K562 (cell line): ENCODE results near the gene CPT1A. TPM values are rescaled to one million over a fixed set of nuclear protein-coding genes. Genes with fewer than 3 reads are reported as not detected.

Experiments used
- ATAC-seq: fragments of 200-7000 bp; cut with Tn5 transposase; 3 replicates; pipeline ENCODE4 v1.9.1; 2020; ENCODE audit warnings: moderate library complexity
- BruUV-seq: library from RNA; stranded (reverse); fragments of 400-500 nt; replicated peaks from 2 replicates; lab custom pipeline; 2021; lab: Mats Ljungman, UMichigan
- CTCF ChIA-PET: fragments of 300-600 bp; formaldehyde crosslinking; extraction: SDS; loops from one replicate; lab custom pipeline; 2021; ENCODE audit warnings: low intra/inter-chr PET ratio; lab: Yijun Ruan, JAX
- POLR2A ChIA-PET: fragments of 300-600, 350-650 bp; sonication (Branson Sonifier 250); formaldehyde crosslinking; extraction: SDS; loops from one replicate; lab custom pipeline; 2021; ENCODE audit warnings: antibody characterized with exemption, inconsistent platforms; lab: Yijun Ruan, JAX
- DNase-seq, 4 experiments: peaks; one replicate each; pipeline versions ENCODE4 v3.0.0 to v3.0.0-alpha.2; 2011 to 2018; ENCODE audit warnings: low spot score in 3 of 4, mixed read lengths in 3 of 4; ENCODE audit errors: extremely low read depth in 1 of 4
- FAIRE-seq: peaks from 2 replicates; lab custom pipeline; 2011; peaks lifted over from hg19 to GRCh38; lab: Jason Lieb, UNC
- H2AFZ ChIP-seq: 2 replicates; pipeline ENCODE4 v1.6.0; 2011; ENCODE audit warnings: low read depth, low read length, control low read depth, inconsistent platforms
- H3K27ac ChIP-seq: fragments of 200-600 bp; 3 replicates; pipeline ENCODE4 v1.8.0; 2011; ENCODE audit warnings: low read depth, mild to moderate bottlenecking, control low read depth, inconsistent platforms, low read length, moderate library complexity, mixed read lengths; ENCODE audit errors: extremely low read depth
- H3K27me3 ChIP-seq, 2 experiments: fragments of 300-600 bp in 1 of 2; 2 replicates in 1 of 2; 3 replicates in 1 of 2; pipeline versions ENCODE4 v1.6.0 to v1.8.0; 2011; ENCODE audit warnings: inconsistent platforms in 2 of 2, low read length in 2 of 2, mild to moderate bottlenecking in 1 of 2, mixed read lengths in 1 of 2, moderate library complexity in 1 of 2; ENCODE audit not compliant: control insufficient read depth in 2 of 2, insufficient read depth in 2 of 2
- H3K36me3 ChIP-seq: fragments of 300-600 bp; 3 replicates; pipeline ENCODE4 v1.8.0; 2011; ENCODE audit warnings: mild to moderate bottlenecking, low read length, inconsistent platforms; ENCODE audit not compliant: control insufficient read depth, insufficient read depth
- H3K4me1 ChIP-seq, 2 experiments: fragments of 200-600 bp in 1 of 2; replicated peaks in 1 of 2; 2 replicates in 1 of 2; 3 replicates in 1 of 2; pipeline versions ENCODE4 v1.5.1 to v1.8.0; 2011; ENCODE audit warnings: inconsistent platforms in 2 of 2, low read length in 2 of 2, mild to moderate bottlenecking in 1 of 2, mixed read lengths in 1 of 2, moderate library complexity in 1 of 2; ENCODE audit not compliant: control insufficient read depth in 2 of 2, insufficient read depth in 2 of 2
- H3K4me2 ChIP-seq: 2 replicates; pipeline ENCODE4 v1.6.1; 2011; ENCODE audit warnings: low read length, control low read depth, inconsistent platforms, mixed read lengths; ENCODE audit not compliant: insufficient read depth
- H3K4me3 ChIP-seq: fragments of 200-600 bp; sonication (generic), shearing (Covaris generic); 2 replicates; pipeline ENCODE4 v1.5.1; 2016; ENCODE audit warnings: control low read depth, inconsistent platforms
- H3K79me2 ChIP-seq: fragments of 200-600 bp; 3 replicates; pipeline ENCODE4 v1.8.0; 2011; ENCODE audit warnings: low read length, inconsistent platforms; ENCODE audit not compliant: control insufficient read depth, insufficient read depth
- H3K9ac ChIP-seq, 2 experiments: 2 replicates each; pipeline versions ENCODE4 v1.6.0 to v1.6.1; 2011; ENCODE audit warnings: low read depth in 2 of 2, low read length in 2 of 2, control low read depth in 1 of 2, inconsistent platforms in 1 of 2, mild to moderate bottlenecking in 1 of 2, mixed read lengths in 1 of 2; ENCODE audit not compliant: insufficient read depth in 1 of 2
- H3K9me1 ChIP-seq: one replicate; pipeline ENCODE4 v1.6.0; 2011; ENCODE audit warnings: inconsistent platforms, mild to moderate bottlenecking, low read length, moderate library complexity; ENCODE audit not compliant: control insufficient read depth, insufficient read depth
- H3K9me3 ChIP-seq: replicated peaks from 2 replicates; pipeline ENCODE4 v1.5.1; 2011; ENCODE audit warnings: low read depth, low read length, inconsistent platforms; ENCODE audit not compliant: control insufficient read depth, insufficient read depth
- H4K20me1 ChIP-seq: replicated peaks from 2 replicates; pipeline ENCODE4 v1.6.1; 2011; ENCODE audit warnings: low read length, inconsistent platforms, mixed read lengths; ENCODE audit not compliant: control insufficient read depth, insufficient read depth
- DACH1 ChIP-seq: fragments of 450-650 bp; IDR thresholded peaks from 2 replicates; pipeline ENCODE4 v1.6.1; 2018; ENCODE audit not compliant: partially characterized antibody
- GABPB1 ChIP-seq: sonication (generic); formaldehyde crosslinking; IDR thresholded peaks from 2 replicates; pipeline ENCODE4 v1.8.0; 2022; ENCODE audit warnings: mild to moderate bottlenecking, missing genetic modification reagents
- JUND ChIP-seq, 2 experiments: IDR thresholded peaks; 2 replicates in 1 of 2; 3 replicates in 1 of 2; pipeline ENCODE4 v1.6.1; 2011; ENCODE audit warnings: borderline replicate concordance in 2 of 2, low read depth in 2 of 2, low read length in 2 of 2, improper control_type of control experiment in 1 of 2, missing biosample characterization in 1 of 2, missing genetic modification characterization in 1 of 2, missing genetic modification reagents in 1 of 2
- RAD21 ChIP-seq, 2 experiments: fragments of 250-450 bp in 1 of 2; fragments of 450-650 bp in 1 of 2; sonication (Bioruptor Pico) in 1 of 2; formaldehyde crosslinking in 1 of 2; IDR thresholded peaks in 1 of 2; conservative IDR thresholded peaks in 1 of 2; 2 replicates each; pipeline versions ENCODE4 v1.4.0 to v1.8.0; 2020 to 2022; ENCODE audit warnings: mild to moderate bottlenecking in 2 of 2, moderate library complexity in 1 of 2
- SMC3 ChIP-seq: conservative IDR thresholded peaks from 2 replicates; pipeline ENCODE4 v1.6.1; 2011; ENCODE audit warnings: low read depth, low read length, improper control_type of control experiment; ENCODE audit not compliant: insufficient read depth
- WGBS: fragments of 100-300 bp; shearing (Covaris generic); methylation state at CpG from one replicate; pipeline ENCODE4 v1.1.6; 2016; ENCODE audit warnings: low coverage, mixed read lengths; ENCODE audit not compliant: insufficient coverage; ENCODE audit errors: missing lambda C conversion rate; 5-methylcytosine and 5-hydroxymethylcytosine counted together
- in situ Hi-C: fragments of 300-500 bp; cut with MboI; formaldehyde crosslinking; loops from 4 replicates; pipeline ENCODE4 v1.15.0; 2018; ENCODE audit warnings: inconsistent platforms, mixed read lengths
- intact Hi-C: fragments of 100-400 bp; cut with micrococcal nuclease; formaldehyde crosslinking; loops from 2 replicates; pipeline ENCODE4 v1.14.2; 2022
- polyA plus RNA-seq, 8 experiments: library from polyadenylated mRNA; depleted of rRNA in 4 of 8; stranded (reverse) in 5 of 8; unstranded in 3 of 8; fragments of >200 nt; fragmentation: Nextera tagmentation in 2 of 8; fragmentation: Illumina TruSeq in 1 of 8; extraction: Ambion mirVana in 2 of 8; extraction: Trizol in 1 of 8; gene quantifications; 2 replicates each; pipeline versions ENCODE4 v1.2.1 to v1.2.3, GENCODE V29; 2011 to 2014; ENCODE audit warnings: inconsistent platforms in 1 of 8, missing spikeins in 1 of 8
- total RNA-seq, 7 experiments: library from RNA; depleted of rRNA in 6 of 7; stranded (reverse); fragments of >200 nt in 6 of 7; fragmentation: Illumina TruSeq in 2 of 7; extraction: Trizol in 2 of 7; gene quantifications; 2 replicates each; pipeline versions ENCODE4 v1.2.1 to v1.2.3, GENCODE V29; 2011 to 2021; ENCODE audit warnings: low replicate concordance in 1 of 7
- TF ChIP-seq, protein P1 (sequence below), 2 experiments: fragments of 450-650 bp; formaldehyde crosslinking in 1 of 2; IDR thresholded peaks; 2 replicates each; pipeline versions ENCODE4 v1.4.0 to v1.6.1; 2014 to 2020; ENCODE audit warnings: mild to moderate bottlenecking in 2 of 2, borderline replicate concordance in 1 of 2, low read depth in 1 of 2
- TF ChIP-seq, protein P2 (sequence below), 3 experiments: IDR thresholded peaks in 2 of 3; conservative IDR thresholded peaks in 1 of 3; 2 replicates each; pipeline ENCODE4 v1.5.1; 2011 to 2012; ENCODE audit warnings: low read length in 3 of 3, mild to moderate bottlenecking in 3 of 3, control low read depth in 2 of 3, improper control_type of control experiment in 1 of 3, inconsistent platforms in 1 of 3, low read depth in 1 of 3, mixed read lengths in 1 of 3, moderate library complexity in 1 of 3; ENCODE audit not compliant: insufficient read depth in 2 of 3
- TF ChIP-seq, protein P3 (sequence below): sonication (generic); formaldehyde crosslinking; IDR thresholded peaks from 2 replicates; pipeline ENCODE4 v1.8.0; 2022; ENCODE audit warnings: missing genetic modification reagents, mild to moderate bottlenecking, moderate library complexity, borderline replicate concordance

Gene CPT1A
- total and polyA plus RNA-seq, 9 of the 15 experiments (the other 6 are each of a cell fraction or from before 2014, with no cell fraction given) = 2.6 to 29.1 (median 12.3) TPM

DNA sequence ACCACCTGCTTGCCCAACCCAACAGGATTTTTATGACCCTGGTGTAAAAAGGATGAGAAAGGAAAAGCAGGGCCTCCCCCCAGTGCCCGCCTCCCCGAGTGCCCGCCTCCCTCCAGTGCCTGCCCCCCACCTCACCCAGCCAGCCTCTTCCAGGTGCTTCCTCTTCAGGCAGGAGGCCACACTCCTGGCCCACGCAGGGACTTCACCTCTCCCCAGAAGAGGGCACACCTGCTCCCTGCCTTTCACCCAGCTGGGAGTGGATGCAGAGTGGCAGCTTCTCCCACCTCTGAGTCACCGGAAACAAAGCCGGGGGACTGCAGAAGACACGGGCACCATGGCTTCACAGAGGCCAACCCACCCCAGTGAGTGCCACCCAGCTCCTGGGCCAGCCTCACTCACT lies 16.1 kb downstream of the CPT1A start:
- Histone ChIP-seq H3K27ac (no peak overlapping the region), H3K4me2 (no peak overlapping the region), H4K20me1 (no peaks in the 10 kb centered on the region), H3K4me3 (no peak overlapping the region), H3K4me1 (peaks cover 0 to 19% of the 10 kb centered on the region in 2 experiments; a peak in 2 of 5 replicates), H3K27me3 (no peaks in the 10 kb centered on the region), H3K79me2 (no peaks in the 10 kb centered on the region), H3K9ac (peak overlapping the region in 1 of 2 experiments; percentile 78; a peak in 2 of 4 replicates), H3K9me3 (no peaks in the 10 kb centered on the region), H2AFZ (no peak overlapping the region; the same call in 1 of the 2 replicates), H3K9me1 (peaks cover 3% of the 10 kb centered on the region), H3K36me3 (no peaks in the 10 kb centered on the region)
- DNase-seq (peak in 2 of 4 experiments; percentile 37 to 47), ATAC-seq (peak; percentile 88), FAIRE-seq (no peak)
- CTCF ChIA-PET = interaction anchor here (1.2 kb wide), 1 partner anchor 263 kb away, joined by 6 read pairs; no protein-coding TSS in a partner anchor
- intact Hi-C loops (no loop called here), in situ Hi-C loops (loop anchor here (25.0 kb wide), 1 partner anchor 837 kb away; no protein-coding TSS in a partner anchor)
- no TSS peak for BruUV-seq
- WGBS = 67% methylated on average over 7 of the region's 7 CpGs
- POLR2A ChIA-PET = no interaction called here
- 0 out of 2 replicates have a peak, but pooled peaks have one; percentile 27 for TF ChIP-seq SMC3
- TF ChIP-seq RAD21 (CRISPR knock-in tag; conservative IDR thresholded peaks at IDR 0.05 in 1 of 2, IDR thresholded peaks at IDR 0.05 in 1 of 2) = peak; percentile 15 to 60; a peak in 2 of 4 replicates
- TF ChIP-seq, protein P1, sequence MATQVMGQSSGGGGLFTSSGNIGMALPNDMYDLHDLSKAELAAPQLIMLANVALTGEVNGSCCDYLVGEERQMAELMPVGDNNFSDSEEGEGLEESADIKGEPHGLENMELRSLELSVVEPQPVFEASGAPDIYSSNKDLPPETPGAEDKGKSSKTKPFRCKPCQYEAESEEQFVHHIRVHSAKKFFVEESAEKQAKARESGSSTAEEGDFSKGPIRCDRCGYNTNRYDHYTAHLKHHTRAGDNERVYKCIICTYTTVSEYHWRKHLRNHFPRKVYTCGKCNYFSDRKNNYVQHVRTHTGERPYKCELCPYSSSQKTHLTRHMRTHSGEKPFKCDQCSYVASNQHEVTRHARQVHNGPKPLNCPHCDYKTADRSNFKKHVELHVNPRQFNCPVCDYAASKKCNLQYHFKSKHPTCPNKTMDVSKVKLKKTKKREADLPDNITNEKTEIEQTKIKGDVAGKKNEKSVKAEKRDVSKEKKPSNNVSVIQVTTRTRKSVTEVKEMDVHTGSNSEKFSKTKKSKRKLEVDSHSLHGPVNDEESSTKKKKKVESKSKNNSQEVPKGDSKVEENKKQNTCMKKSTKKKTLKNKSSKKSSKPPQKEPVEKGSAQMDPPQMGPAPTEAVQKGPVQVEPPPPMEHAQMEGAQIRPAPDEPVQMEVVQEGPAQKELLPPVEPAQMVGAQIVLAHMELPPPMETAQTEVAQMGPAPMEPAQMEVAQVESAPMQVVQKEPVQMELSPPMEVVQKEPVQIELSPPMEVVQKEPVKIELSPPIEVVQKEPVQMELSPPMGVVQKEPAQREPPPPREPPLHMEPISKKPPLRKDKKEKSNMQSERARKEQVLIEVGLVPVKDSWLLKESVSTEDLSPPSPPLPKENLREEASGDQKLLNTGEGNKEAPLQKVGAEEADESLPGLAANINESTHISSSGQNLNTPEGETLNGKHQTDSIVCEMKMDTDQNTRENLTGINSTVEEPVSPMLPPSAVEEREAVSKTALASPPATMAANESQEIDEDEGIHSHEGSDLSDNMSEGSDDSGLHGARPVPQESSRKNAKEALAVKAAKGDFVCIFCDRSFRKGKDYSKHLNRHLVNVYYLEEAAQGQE (IDR thresholded peaks at IDR 0.05; ENCODE audit: borderline replicate concordance) = peak; percentile 44; the same call in 1 of the 2 replicates
- TF ChIP-seq, protein P1 (CRISPR knock-in tag; IDR thresholded peaks at IDR 0.05; ENCODE audit: low read depth) = no peak
- TF ChIP-seq, protein P2, sequence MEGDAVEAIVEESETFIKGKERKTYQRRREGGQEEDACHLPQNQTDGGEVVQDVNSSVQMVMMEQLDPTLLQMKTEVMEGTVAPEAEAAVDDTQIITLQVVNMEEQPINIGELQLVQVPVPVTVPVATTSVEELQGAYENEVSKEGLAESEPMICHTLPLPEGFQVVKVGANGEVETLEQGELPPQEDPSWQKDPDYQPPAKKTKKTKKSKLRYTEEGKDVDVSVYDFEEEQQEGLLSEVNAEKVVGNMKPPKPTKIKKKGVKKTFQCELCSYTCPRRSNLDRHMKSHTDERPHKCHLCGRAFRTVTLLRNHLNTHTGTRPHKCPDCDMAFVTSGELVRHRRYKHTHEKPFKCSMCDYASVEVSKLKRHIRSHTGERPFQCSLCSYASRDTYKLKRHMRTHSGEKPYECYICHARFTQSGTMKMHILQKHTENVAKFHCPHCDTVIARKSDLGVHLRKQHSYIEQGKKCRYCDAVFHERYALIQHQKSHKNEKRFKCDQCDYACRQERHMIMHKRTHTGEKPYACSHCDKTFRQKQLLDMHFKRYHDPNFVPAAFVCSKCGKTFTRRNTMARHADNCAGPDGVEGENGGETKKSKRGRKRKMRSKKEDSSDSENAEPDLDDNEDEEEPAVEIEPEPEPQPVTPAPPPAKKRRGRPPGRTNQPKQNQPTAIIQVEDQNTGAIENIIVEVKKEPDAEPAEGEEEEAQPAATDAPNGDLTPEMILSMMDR (IDR thresholded peaks at IDR 0.05 in 2 of 3, conservative IDR thresholded peaks at IDR 0.05 in 1 of 3; ENCODE audit: insufficient read depth in 2 of 3, low read depth in 1 of 3, low read length in 3 of 3) = peak; percentile 43 to 54 (median 44); a peak in 4 of 6 replicates
- no peak for TF ChIP-seq DACH1
- TF ChIP-seq, protein P3, sequence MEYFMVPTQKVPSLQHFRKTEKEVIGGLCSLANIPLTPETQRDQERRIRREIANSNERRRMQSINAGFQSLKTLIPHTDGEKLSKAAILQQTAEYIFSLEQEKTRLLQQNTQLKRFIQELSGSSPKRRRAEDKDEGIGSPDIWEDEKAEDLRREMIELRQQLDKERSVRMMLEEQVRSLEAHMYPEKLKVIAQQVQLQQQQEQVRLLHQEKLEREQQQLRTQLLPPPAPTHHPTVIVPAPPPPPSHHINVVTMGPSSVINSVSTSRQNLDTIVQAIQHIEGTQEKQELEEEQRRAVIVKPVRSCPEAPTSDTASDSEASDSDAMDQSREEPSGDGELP (CRISPR knock-in tag) = peak; percentile 66; the same call in 1 of the 2 replicates
- TF ChIP-seq GABPB1 (CRISPR knock-in tag) = peak; percentile 51; the same call in 1 of the 2 replicates
- peak; percentile 26; the same call in 1 of the 2 replicates for TF ChIP-seq JUND (IDR thresholded peaks at IDR 0.05; ENCODE audit: borderline replicate concordance, low read depth, low read length)
- TF ChIP-seq JUND (tag; IDR thresholded peaks at IDR 0.05; ENCODE audit: borderline replicate concordance, low read depth, low read length) = no peak
